Testis (tissue), 3 donors: ENCODE data around the gene LHX3. TPM values are rescaled to one million over a fixed set of nuclear protein-coding genes. Genes with fewer than 3 reads are reported as not detected.
A peak's percentile ranks its signal among the peaks of the same experiment; 100 is the strongest.

Experiments used
- DNase-seq: peaks from one replicate; pipeline ENCODE4 v3.0.0-alpha.2; 2019
- H3K27ac ChIP-seq, 2 donors: fragments of 200-600 bp; sonication (generic); one replicate each; pipeline ENCODE4 v1.5.1; 2019
- H3K27me3 ChIP-seq: fragments of 200-600 bp; sonication (generic); one replicate; pipeline ENCODE4 v1.5.1; 2019
- H3K36me3 ChIP-seq: fragments of 200-600 bp; sonication (generic); one replicate; pipeline ENCODE4 v1.5.1; 2017; ENCODE audit warnings: low read depth; ENCODE audit errors: missing control alignments
- H3K4me1 ChIP-seq: fragments of 200-600 bp; sonication (generic); one replicate; pipeline ENCODE4 v1.5.1; 2019
- H3K4me3 ChIP-seq, 2 donors: fragments of 200-600 bp; sonication (generic); one replicate each; pipeline ENCODE4 v1.5.1; 2017 to 2019
- H3K9me3 ChIP-seq: fragments of 200-600 bp; sonication (generic); one replicate; pipeline ENCODE4 v1.5.1; 2017
- CTCF ChIP-seq, 3 experiments: fragments of 450-650 bp in 2 of 3; fragments of 200-600 bp in 1 of 3; sonication (generic) in 1 of 3; IDR thresholded peaks; one replicate each; pipeline ENCODE4 v1.5.1; 2016 to 2019; ENCODE audit warnings: antibody characterized with exemption in 3 of 3, mild to moderate bottlenecking in 2 of 3, moderate library complexity in 1 of 3
- POLR2A ChIP-seq: fragments of 450-650 bp; IDR thresholded peaks from one replicate; pipeline ENCODE4 v1.6.1; 2017; ENCODE audit warnings: antibody characterized with exemption, mild to moderate bottlenecking, moderate library complexity
- WGBS, 2 donors: methylation state at CpG; one replicate each; pipeline ENCODE4 v1.1.5; 2018; 5-methylcytosine and 5-hydroxymethylcytosine counted together
- intact Hi-C: fragments of 100-400 bp; cut with DNase I; formaldehyde crosslinking; loops from one replicate; pipeline ENCODE4 v1.15.1; 2023; ENCODE audit warnings: low total_unique reads
- polyA plus RNA-seq: library from polyadenylated mRNA; stranded (reverse); fragments of 350-450 nt; fragmentation: Illumina TruSeq; extraction: RNeasy Lipid Tissue Mini Kit (QIAGEN cat#74804); gene quantifications from one replicate; pipeline ENCODE4 v1.2.3, GENCODE V29; 2014; ENCODE audit warnings: low read depth, low replicate concordance; ENCODE audit not compliant: insufficient read depth
- total RNA-seq, 2 donors: library from RNA; depleted of rRNA; stranded (reverse); fragments of >200 nt; gene quantifications; one replicate each; pipeline ENCODE4 v1.2.3, GENCODE V29; 2016

LHX3 gene
- total and polyA plus RNA-seq, 3 donors from 2014 or later, result 0.55 to 0.62 TPM; not detected in 1

GRCh38 chr9:136201609-136202453 lies 3.1 kb downstream of the LHX3 start:
- DNase-seq, result no peak
- no peaks in the 10 kb centered on the region for H3K27me3 ChIP-seq
- TF ChIP-seq CTCF (IDR thresholded peaks at IDR 0.05) (no peak), POLR2A (no peak)

GRCh38 chr9:136201174-136201573 lies 3.8 kb downstream of the LHX3 start:
- no peak overlapping the region for H3K27ac ChIP-seq

More at GRCh38 chr9:136201609-136202453, 3.1 kb downstream of the LHX3 start:
- H3K4me1 ChIP-seq, result peaks cover 8% of the 10 kb centered on the region
- no peaks in the 10 kb centered on the region for H3K9me3 ChIP-seq
- no peaks in the 10 kb centered on the region for H3K36me3 ChIP-seq
- H3K27ac ChIP-seq, result no peak overlapping the region
- no peak overlapping the region for H3K4me3 ChIP-seq
- WGBS, 2 donors, result 3 to 5% methylated on average over 30 to 65 of the region's 85 CpGs
- intact Hi-C loops, result no loop called here

GRCh38 chr9:136200424-136200823 lies 4.5 kb downstream of the LHX3 start:
- TF ChIP-seq POLR2A (no peak), CTCF (IDR thresholded peaks at IDR 0.05) (no peak)
- no peaks in the 10 kb centered on the region for H3K27me3 ChIP-seq
- peaks cover 8% of the 10 kb centered on the region for H3K4me1 ChIP-seq
- H3K4me3 ChIP-seq, result no peak overlapping the region
- no peaks in the 10 kb centered on the region for H3K36me3 ChIP-seq
- 46 to 48% methylated on average over 12 to 19 of the region's 19 CpGs for WGBS, 2 donors
- intact Hi-C loops, result no loop called here
- no peak overlapping the region for H3K27ac ChIP-seq
- no peaks in the 10 kb centered on the region for H3K9me3 ChIP-seq
- DNase-seq, result no peak

More at GRCh38 chr9:136201174-136201573, 3.8 kb downstream of the LHX3 start:
- TF ChIP-seq CTCF (IDR thresholded peaks at IDR 0.05), result no peak
- TF ChIP-seq POLR2A, result no peak
- WGBS, 2 donors, result 43 to 46% methylated on average over 11 to 13 of the region's 13 CpGs
- H3K4me3 ChIP-seq, result no peak overlapping the region
- no peaks in the 10 kb centered on the region for H3K27me3 ChIP-seq
- H3K4me1 ChIP-seq, result peaks cover 8% of the 10 kb centered on the region
- no peak for DNase-seq
- H3K36me3 ChIP-seq, result no peaks in the 10 kb centered on the region
- intact Hi-C loops, result no loop called here
- no peaks in the 10 kb centered on the region for H3K9me3 ChIP-seq

GRCh38 chr9:136199391-136200288 lies 5.3 kb downstream of the LHX3 start:
- intact Hi-C loops, result no loop called here
- H3K9me3 ChIP-seq, result no peaks in the 10 kb centered on the region
- peaks cover 8% of the 10 kb centered on the region for H3K4me1 ChIP-seq
- WGBS, 2 donors, result 5 to 17% methylated on average over 6 to 61 of the region's 71 CpGs
- no peak overlapping the region for H3K27ac ChIP-seq
- no peak for DNase-seq
- TF ChIP-seq POLR2A (no peak), CTCF (IDR thresholded peaks at IDR 0.05) (no peak)
- no peaks in the 10 kb centered on the region for H3K36me3 ChIP-seq
- H3K4me3 ChIP-seq, result peak overlapping the region in 1 of 2 donors; percentile 3
- H3K27me3 ChIP-seq, result no peaks in the 10 kb centered on the region
